GM08714 (cell line): Measurements from ENCODE around the gene TSPAN16.

Source experiments
- H3K4me3 ChIP-seq: fragments of 200-500 bp; sonication (Bioruptor generic); 2 replicates; pipeline ENCODE4 v1.5.1; 2014; ENCODE audit warnings: mild to moderate bottlenecking, low read length, inconsistent platforms
- ZNF274 ChIP-seq: IDR thresholded peaks from 2 replicates; pipeline ENCODE4 v1.6.1; 2012; ENCODE audit warnings: mild to moderate bottlenecking, low read depth, low read length

TSPAN16 gene

DNA sequence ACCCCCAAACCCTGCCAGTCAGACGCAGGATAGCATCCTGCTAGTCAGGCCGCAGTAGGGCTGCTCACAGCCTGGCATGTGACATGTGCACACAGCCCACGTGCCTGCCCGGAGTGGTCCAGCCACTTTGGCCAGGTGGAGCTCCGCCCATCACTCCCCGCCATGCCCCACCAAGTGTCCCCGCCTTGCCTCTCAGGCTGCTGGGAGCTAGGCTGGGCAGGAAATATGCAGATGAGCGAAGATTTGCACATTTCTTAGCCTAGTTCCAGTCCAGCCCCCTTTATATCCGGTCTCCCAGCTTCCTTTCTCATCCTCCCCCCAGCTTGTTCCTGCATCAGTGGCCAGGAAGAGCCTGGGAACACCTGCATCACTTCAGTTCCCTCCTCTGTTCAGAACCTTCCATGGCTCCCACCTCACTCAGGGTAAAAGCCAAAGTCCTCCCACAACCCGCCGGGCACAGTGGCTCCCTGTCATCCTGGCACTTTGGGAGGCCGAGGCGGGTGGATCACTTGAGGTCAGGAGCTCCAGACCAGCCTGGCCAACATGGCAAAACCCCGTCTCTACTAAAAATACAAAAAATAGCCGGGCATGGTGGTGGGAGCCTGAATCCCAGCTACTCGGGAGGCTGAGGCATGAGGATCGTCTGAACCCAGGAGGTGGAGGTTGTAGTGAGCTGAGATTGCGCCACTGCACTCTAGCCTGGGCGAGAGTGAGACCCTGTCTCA, 31.3 kb upstream of the TSPAN16 start:
- H3K4me3 ChIP-seq, result no peak overlapping the region
- TF ChIP-seq ZNF274, result no peak

DNA sequence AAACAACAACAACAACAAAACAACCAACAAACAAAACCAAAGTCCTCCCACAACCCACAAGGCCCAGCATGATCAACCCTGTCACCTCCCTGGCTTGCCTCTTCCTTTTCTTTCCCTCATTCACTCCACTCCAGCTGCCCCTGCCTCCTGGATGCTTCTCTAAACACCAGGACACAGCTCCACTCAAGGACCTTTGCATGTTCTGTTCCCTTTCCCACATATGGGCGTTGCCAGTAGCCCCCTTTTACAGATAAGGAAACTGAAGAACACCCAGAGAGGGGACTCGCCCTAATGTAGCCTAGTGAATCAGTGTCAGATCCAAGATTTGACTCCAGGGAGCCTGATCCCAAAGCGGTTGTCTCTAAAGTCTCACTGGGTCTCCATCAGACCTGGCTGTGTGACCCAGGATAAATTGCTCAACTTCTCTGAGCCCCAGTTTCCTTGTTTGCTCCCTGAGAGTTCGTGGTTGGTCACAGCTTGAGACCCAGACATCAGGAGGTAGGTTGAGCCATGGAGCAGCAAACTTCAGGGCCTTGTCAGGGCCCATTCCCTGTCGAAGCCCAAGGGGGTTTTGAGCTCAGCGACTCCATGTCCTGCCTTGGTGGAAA, 30.7 kb upstream of the TSPAN16 start:
- H3K4me3 ChIP-seq, result no peak overlapping the region
- TF ChIP-seq ZNF274, result no peak

DNA sequence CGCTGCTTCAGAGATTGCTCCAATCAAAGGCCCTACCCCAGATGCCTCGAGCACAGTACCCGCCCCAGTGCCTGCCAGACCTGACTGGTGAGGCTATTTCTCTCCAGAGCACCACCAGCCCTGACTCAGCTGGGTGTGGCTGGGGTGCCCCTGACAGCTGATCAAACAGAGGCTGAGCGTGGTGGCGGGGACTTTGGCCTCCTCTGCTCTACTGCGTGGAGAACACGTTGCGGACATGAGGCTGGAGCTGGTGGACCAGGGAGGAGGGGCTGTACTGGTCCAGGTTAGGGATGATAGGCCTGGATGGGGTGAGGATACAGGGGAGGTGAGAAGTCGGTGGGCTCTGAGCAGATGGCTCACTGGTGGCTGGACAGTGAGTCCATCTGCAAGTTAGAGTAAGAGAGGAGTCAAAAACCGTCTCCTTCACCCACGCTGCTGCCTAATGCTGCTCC, 30.1 kb upstream of the TSPAN16 start:
- no peak for TF ChIP-seq ZNF274

DNA sequence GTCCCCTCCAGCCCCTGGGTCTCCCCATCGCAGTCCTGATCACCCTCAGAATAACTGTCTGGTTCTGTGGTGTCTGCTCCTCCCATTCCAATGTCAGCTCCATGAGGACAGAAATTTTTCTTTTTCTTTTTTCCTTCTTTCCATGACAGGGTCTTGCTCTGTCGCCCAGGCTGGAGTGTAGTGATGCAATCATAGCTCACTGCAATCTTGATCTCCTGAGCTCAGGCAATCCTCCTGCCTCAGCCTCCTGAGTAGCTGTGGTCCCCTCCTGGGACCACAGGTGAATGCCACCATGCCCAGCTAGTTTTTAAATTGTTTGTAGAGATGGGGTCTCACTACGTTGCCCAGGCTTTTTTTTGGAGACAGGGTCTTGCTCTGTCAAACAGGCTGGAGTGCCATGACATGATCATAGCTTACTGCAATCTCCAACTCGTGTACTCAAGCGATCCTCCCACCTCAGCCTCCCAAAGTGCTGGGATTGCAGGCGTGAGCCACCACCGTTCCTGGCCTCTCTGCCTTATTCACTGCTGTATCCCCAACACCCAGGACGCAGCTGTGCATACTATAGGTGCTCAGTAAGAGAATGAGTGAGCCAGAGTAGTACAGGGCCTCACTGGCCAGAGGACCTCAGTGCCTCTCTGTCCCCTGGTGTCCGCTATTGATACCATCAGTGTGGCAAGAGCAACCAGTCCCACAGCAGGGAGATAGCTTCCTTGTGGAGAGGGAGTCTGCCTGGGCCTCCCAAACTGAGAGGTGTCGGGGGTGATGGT, 28.5 kb upstream of the TSPAN16 start:
- H3K4me3 ChIP-seq, result no peak overlapping the region
- no peak for TF ChIP-seq ZNF274

More for the DNA sequence above, 30.1 kb upstream of the TSPAN16 start:
- H3K4me3 ChIP-seq, result no peak overlapping the region

DNA sequence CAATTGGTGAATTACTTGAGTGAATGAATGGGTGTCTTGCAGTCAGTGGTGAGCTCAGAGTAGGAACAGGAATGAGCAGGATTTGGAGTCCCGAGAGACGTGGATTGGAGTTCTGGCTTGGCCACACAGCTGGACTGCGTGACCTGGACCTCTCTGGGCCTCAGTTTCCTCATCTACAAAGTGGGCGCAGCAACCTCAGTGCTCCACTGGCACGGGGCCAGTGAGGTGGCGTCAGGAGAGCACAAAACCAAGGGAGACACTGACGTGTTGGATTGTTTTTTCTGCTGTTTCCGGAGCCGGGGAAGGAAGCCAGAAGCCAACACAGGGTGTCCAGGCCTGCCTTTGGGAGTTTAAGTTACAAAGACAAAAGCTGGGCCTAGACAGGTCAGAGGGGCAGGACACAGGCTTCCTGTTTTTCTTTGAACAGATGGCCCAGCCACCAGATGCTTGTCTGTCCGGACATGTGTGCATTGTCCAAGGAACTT, 27.1 kb upstream of the TSPAN16 start:
- H3K4me3 ChIP-seq, result no peak overlapping the region
- TF ChIP-seq ZNF274, result no peak

DNA sequence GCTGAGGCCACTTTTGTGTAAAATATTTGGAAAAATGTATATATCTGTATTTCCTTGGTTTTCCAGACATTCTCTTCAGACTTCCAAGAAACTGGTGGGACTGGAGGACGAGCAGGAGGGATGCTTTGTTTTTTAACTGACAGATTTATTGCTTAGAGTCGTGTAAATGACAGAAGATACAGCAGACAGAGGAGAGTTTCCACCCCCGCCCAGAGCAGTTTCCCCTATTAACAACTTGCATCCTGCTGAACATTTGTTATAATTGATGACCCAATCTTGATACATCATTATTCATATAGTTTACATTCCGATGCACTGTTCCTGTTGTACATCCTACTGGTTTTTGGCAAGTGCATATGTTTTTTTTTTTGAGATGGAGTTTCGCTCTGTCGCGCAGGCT, 26.6 kb upstream of the TSPAN16 start:
- H3K4me3 ChIP-seq, result no peak overlapping the region
- TF ChIP-seq ZNF274, result no peak

DNA sequence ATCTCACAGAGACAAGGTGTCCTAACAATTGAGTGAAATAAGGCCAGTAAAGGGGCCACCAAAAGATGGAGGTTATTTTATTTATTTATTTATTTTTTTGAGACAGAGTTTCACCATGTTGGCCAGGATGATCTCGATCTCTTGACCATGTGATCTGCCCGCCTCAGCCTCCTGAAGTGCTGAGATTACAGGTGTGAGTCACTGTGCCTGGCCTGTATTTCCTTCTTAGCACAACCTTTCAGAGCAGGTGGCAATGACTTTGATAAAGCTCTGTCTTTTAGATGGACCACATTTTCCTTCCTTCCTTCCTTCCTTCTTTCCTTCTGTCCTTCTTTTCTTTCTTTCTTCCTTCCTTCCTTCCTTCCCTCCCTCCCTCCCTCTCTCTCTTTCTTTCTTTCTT, 22.7 kb upstream of the TSPAN16 start:
- no peak overlapping the region for H3K4me3 ChIP-seq
- no peak for TF ChIP-seq ZNF274

DNA sequence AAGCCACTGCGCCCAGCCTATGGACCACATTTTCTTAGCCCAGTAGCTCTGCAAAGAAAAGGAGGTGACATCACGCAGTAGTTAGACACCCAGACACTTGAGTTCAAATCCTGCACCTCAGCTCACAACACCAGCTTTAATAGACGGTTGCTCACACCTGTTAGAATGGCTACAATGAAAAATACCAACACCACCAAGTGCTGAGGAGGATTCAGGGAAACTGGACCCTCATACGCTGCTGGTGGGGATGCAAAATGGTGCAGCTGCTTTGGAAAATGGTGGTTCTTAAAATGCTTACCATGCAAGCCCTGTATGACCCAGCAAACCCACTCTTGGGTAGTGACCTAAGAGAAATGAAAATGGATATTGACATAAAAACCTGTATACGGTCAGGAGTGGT, 22.0 kb upstream of the TSPAN16 start:
- no peak for TF ChIP-seq ZNF274
- no peak overlapping the region for H3K4me3 ChIP-seq

DNA sequence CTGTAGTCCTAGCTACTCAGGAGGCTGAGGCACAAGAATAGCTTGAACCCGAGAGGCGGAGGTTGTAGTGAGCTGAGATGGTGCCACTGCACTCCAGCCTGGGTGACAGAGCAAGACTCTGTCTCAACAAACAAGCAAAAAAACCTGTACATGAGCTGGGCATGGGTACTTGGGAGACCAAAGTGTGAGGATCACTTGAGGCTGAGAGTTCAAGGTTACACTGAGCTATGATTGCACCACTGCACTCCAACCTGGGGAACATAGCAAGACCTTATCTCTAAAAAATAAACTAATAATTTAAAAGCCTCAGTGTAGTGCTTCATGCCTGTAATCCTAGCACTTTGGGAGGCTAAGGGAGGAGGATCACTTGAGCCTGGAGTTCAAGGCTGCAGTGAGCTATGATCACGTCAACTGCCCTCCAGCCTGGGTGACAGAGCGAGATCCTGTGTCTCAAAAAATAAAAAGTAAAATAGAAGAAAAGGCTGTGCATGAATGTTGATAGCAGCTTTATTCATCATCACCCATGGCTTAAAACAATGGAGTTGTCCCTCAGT, 21.4 kb upstream of the TSPAN16 start:
- no peak overlapping the region for H3K4me3 ChIP-seq
- no peak for TF ChIP-seq ZNF274

DNA sequence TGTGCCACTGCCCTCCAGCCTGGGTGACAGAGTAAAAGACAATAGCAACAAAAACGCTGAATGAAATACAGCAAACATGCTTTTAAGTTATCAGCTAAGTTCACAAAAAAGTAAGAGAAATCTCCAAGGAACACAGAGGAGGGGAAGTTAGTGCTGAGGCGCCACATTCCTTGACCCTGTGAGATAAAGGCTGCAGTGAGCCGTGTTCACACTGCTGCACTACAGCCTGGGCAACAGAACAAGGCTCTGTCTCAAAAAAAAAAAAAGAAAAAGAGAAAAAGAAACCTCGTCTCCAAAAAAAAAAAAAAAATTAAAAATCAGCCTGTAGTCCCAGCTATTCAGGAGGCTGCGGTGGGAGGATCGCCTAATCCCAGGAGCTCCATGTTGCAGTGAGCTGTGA, 17.3 kb upstream of the TSPAN16 start:
- no peak for TF ChIP-seq ZNF274
- no peak overlapping the region for H3K4me3 ChIP-seq

DNA sequence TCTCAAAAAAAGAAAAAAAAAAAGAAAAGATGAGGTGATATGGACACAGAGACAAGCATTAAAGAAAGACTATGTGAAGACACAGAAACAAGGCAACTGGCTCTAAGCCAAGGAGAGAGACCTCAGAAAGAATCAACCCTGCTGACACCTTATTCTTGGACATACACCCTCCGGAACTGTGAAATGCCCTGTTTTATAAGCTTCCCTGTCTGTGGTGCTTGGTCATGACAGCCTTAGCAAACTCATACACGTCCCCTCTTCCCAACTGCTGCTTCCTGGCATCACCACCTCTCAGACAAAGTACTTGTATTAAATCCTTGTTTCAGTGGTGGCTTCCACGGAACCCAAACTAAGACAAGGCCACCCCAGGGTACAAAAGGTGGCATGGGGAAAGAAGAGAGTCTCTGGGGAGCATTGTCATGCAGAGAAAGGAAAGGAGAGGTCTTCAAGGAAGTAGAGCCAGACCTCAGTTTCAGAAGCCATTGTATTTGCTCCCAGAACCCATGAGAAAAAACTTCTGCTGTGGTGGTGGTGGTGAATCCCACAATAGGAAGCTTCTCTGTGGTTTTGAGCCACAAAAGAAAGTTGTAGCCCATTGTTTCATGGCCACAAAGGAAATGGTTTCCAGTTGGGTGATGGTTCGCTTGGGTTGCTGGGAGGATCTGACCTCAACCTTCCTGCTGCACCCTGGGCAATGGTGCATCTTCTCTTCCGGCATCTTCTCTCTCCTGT, 16.3 kb upstream of the TSPAN16 start:
- no peak overlapping the region for H3K4me3 ChIP-seq
- TF ChIP-seq ZNF274, result no peak

DNA sequence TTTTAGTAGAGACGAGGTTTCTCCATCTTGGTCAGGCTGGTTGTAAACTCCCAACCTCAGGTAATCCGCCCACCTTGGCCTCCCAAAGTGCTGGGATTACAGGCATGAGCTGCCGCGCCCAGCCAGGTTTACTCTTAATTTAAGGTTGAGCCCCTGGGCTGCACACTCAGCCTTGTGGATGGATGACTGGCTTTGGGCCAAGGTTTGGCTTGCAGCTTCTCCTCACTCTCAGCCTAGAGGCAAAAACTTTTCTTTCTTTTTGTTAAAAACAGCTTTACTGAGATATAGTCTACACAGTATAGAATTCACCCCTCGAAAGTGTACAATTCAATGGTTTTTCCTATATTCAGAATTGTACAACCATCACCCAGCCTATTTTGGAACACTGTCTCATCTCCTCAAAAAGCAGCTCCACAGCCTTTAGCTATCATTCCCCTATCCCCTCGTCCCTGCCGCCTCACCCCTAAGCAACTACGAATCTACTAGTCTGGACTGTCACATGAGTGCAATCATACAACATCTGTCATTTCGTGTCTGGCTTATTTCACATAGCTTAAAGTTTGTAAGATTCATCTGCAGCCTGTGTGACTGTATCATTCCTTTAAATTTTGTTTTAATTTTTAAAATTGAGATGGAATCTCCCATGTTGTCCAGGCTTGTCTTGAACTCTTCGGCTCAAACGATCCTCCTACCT, 14.5 kb upstream of the TSPAN16 start:
- no peak for TF ChIP-seq ZNF274
- no peak overlapping the region for H3K4me3 ChIP-seq

DNA sequence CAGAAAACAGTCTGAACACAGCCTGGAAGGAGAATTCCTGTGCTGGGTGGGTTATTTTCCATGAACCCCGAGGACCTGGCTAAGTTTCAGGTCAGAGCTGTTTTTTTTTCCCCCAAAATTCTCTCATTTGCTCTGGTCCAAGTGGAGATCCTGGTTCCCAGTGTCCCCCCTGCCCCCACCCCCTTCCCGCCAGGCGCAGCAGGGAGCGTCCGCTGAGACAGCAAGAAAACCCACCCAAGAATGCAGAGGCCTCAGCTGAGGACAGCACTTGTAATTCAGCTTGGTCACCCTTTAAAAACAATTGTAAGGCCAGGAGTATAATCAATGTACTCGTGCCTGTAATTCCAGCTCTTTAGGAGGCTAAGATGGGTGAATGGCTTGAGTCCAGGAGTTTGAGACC, 11.4 kb upstream of the TSPAN16 start:
- H3K4me3 ChIP-seq, result no peak overlapping the region

More for the DNA sequence above, 11.4 kb upstream of the TSPAN16 start:
- no peak for TF ChIP-seq ZNF274
